HCT116 (cell line): ENCODE data around the gene EXD3. TPM values are rescaled to one million over a fixed set of nuclear protein-coding genes. Genes with fewer than 3 reads are reported as not detected.

Source experiments
- ATAC-seq: fragments of 200-7000 bp; cut with Tn5 transposase; 2 replicates; pipeline ENCODE4 v1.9.1; 2020; ENCODE audit warnings: mild to moderate bottlenecking, moderate library complexity
- BruUV-seq: library from RNA; stranded (reverse); fragments of 400-500 nt; replicated peaks from 2 replicates; lab custom pipeline; 2021; lab: Mats Ljungman, UMichigan
- CTCF ChIA-PET: fragments of 300-600 bp; sonication (Branson Sonifier 250); formaldehyde crosslinking; loops from one replicate; lab custom pipeline; 2021; ENCODE audit warnings: antibody characterized with exemption; lab: Charles Lee
- POLR2A ChIA-PET: fragments of 300-600, 350-600 bp; sonication (Branson Sonifier 250); formaldehyde crosslinking; loops from one replicate; lab custom pipeline; 2021; ENCODE audit warnings: antibody characterized with exemption; lab: Charles Lee
- RAD21 ChIA-PET, 2 experiments: fragments of 300-600 bp; sonication (Branson Sonifier 250); formaldehyde crosslinking; loops; one replicate each; lab custom pipeline; 2023; ENCODE audit warnings: low total read pairs in 2 of 2; ENCODE audit not compliant: uncharacterized antibody in 2 of 2, unreplicated experiment in 2 of 2, low non-redundant PET in 1 of 2; lab: Charles Lee
- DNase-seq: peaks from one replicate; pipeline ENCODE4 v3.0.0-alpha.2; 2010; ENCODE audit warnings: low read depth, low spot score
- H2AFZ ChIP-seq: fragments of 200-600 bp; shearing (Covaris generic), sonication (generic); 2 replicates; pipeline ENCODE4 v1.6.1; 2017; ENCODE audit warnings: low read depth, mixed run types, mixed read lengths, antibody characterized with exemption, low read length; ENCODE audit not compliant: poor library complexity, severe bottlenecking
- H3K27ac ChIP-seq: 2 replicates; pipeline ENCODE4 v1.5.1; 2012; ENCODE audit warnings: low read depth, low read length
- H3K27me3 ChIP-seq: fragments of 200-600 bp; sonication (generic); 2 replicates; pipeline ENCODE4 v1.6.1; 2016; ENCODE audit warnings: mixed run types, low read length, mixed read lengths; ENCODE audit not compliant: insufficient read depth
- H3K36me3 ChIP-seq, 2 experiments: fragments of 200-500 bp in 1 of 2; fragments of 200-600 bp in 1 of 2; sonication (Bioruptor generic) in 1 of 2; sonication (generic) in 1 of 2; 2 replicates each; pipeline versions ENCODE4 v1.5.1 to v1.6.1; 2014 to 2016; ENCODE audit warnings: low read length in 2 of 2, inconsistent platforms in 1 of 2, mixed read lengths in 1 of 2, mixed run types in 1 of 2; ENCODE audit not compliant: insufficient read depth in 2 of 2, control insufficient read depth in 1 of 2
- H3K4me1 ChIP-seq, 2 experiments: fragments of 200-600 bp in 1 of 2; sonication (generic) in 1 of 2; 2 replicates each; pipeline versions ENCODE4 v1.5.1 to v1.6.1; 2012 to 2017; ENCODE audit warnings: low read length in 2 of 2, inconsistent platforms in 1 of 2, mild to moderate bottlenecking in 1 of 2, mixed read lengths in 1 of 2, mixed run types in 1 of 2, moderate library complexity in 1 of 2; ENCODE audit not compliant: insufficient read depth in 2 of 2, control insufficient read depth in 1 of 2
- H3K4me2 ChIP-seq: fragments of 200-600 bp; sonication (generic); 2 replicates; pipeline ENCODE4 v1.6.1; 2017; ENCODE audit warnings: mixed run types, low read length, mixed read lengths
- H3K4me3 ChIP-seq, 2 experiments: fragments of 200-600 bp in 1 of 2; sonication (generic) in 1 of 2; replicated peaks in 1 of 2; 2 replicates each; pipeline ENCODE4 v1.5.1; 2011 to 2016; ENCODE audit warnings: low read length in 2 of 2, control low read depth in 1 of 2, low read depth in 1 of 2, mild to moderate bottlenecking in 1 of 2, mixed read lengths in 1 of 2, mixed run types in 1 of 2
- H3K79me2 ChIP-seq: fragments of 200-600 bp; sonication (generic); 2 replicates; pipeline ENCODE4 v1.6.1; 2017; ENCODE audit warnings: mild to moderate bottlenecking, mixed run types, low read length, moderate library complexity, mixed read lengths; ENCODE audit not compliant: insufficient read depth
- H3K9ac ChIP-seq: fragments of 200-600 bp; sonication (generic); 2 replicates; pipeline ENCODE4 v1.6.1; 2016; ENCODE audit warnings: low read length, mixed read lengths
- H3K9me2 ChIP-seq: fragments of 200-600 bp; sonication (generic), shearing (Covaris generic); 2 replicates; pipeline ENCODE4 v1.6.1; 2017; ENCODE audit warnings: mixed run types, mild to moderate bottlenecking, moderate library complexity; ENCODE audit not compliant: insufficient read depth
- H3K9me3 ChIP-seq, 2 experiments: fragments of 200-500 bp in 1 of 2; fragments of 200-600 bp in 1 of 2; sonication (Bioruptor generic) in 1 of 2; sonication (generic) in 1 of 2; 2 replicates each; pipeline ENCODE4 v1.6.1; 2014 to 2017; ENCODE audit warnings: low read length in 2 of 2, mixed read lengths in 2 of 2, inconsistent platforms in 1 of 2, low read depth in 1 of 2, mild to moderate bottlenecking in 1 of 2, mixed run types in 1 of 2, moderate library complexity in 1 of 2; ENCODE audit not compliant: control insufficient read depth in 1 of 2, insufficient read depth in 1 of 2
- H4K20me1 ChIP-seq: fragments of 200-600 bp; sonication (generic), shearing (Covaris generic); 2 replicates; pipeline ENCODE4 v1.6.1; 2017; ENCODE audit warnings: mixed run types, mild to moderate bottlenecking, moderate library complexity; ENCODE audit not compliant: insufficient read depth
- CBX3 ChIP-seq: IDR thresholded peaks from 2 replicates; pipeline ENCODE4 v1.6.1; 2012; ENCODE audit warnings: low read depth
- CTCF ChIP-seq, 3 experiments: fragments of 200-600 bp in 1 of 3; sonication (generic) in 1 of 3; IDR thresholded peaks in 2 of 3; conservative IDR thresholded peaks in 1 of 3; 2 replicates each; pipeline ENCODE4 v1.5.1; 2012 to 2017; ENCODE audit warnings: low read depth in 2 of 3, low read length in 2 of 3, antibody characterized with exemption in 1 of 3, borderline replicate concordance in 1 of 3, control low read depth in 1 of 3, mild to moderate bottlenecking in 1 of 3, mixed read lengths in 1 of 3, mixed run types in 1 of 3, moderate library complexity in 1 of 3; ENCODE audit not compliant: insufficient read depth in 1 of 3
- EZH2phosphoT487 ChIP-seq: fragments of 200-600 bp; IDR thresholded peaks from 2 replicates; pipeline ENCODE4 v1.6.1; 2018; ENCODE audit warnings: antibody characterized with exemption, borderline replicate concordance
- FOSL1 ChIP-seq: IDR thresholded peaks from 2 replicates; pipeline ENCODE4 v1.6.1; 2012; ENCODE audit warnings: low read depth
- POLR2AphosphoS5 ChIP-seq: IDR thresholded peaks from 2 replicates; pipeline ENCODE4 v1.6.1; 2011; ENCODE audit warnings: mild to moderate bottlenecking, low read depth, low read length, moderate library complexity
- RAD21 ChIP-seq: IDR thresholded peaks from 2 replicates; pipeline ENCODE4 v1.6.1; 2012; ENCODE audit warnings: low read depth, mild to moderate bottlenecking
- REST ChIP-seq: IDR thresholded peaks from 2 replicates; pipeline ENCODE4 v1.6.1; 2012; ENCODE audit warnings: low read depth
- SIN3A ChIP-seq: IDR thresholded peaks from 2 replicates; pipeline ENCODE4 v1.6.1; 2012; ENCODE audit warnings: low read depth
- SP1 ChIP-seq: IDR thresholded peaks from 2 replicates; pipeline ENCODE4 v1.6.1; 2012; ENCODE audit warnings: low read depth
- SRF ChIP-seq: IDR thresholded peaks from 2 replicates; pipeline ENCODE4 v1.6.1; 2012; ENCODE audit warnings: low read depth
- TCF7L2 ChIP-seq: IDR thresholded peaks from 2 replicates; pipeline ENCODE4 v1.7.0; 2011; ENCODE audit warnings: borderline replicate concordance, inconsistent platforms; ENCODE audit not compliant: insufficient read depth, insufficient read length; ENCODE audit errors: extremely low read depth
- YY1 ChIP-seq: IDR thresholded peaks from 2 replicates; pipeline ENCODE4 v1.6.1; 2011; ENCODE audit warnings: low read length, low read depth, moderate library complexity, mild to moderate bottlenecking; ENCODE audit not compliant: insufficient replicate concordance; ENCODE audit errors: extremely low read depth
- ZBTB33 ChIP-seq: IDR thresholded peaks from 2 replicates; pipeline ENCODE4 v1.6.1; 2011; ENCODE audit warnings: mild to moderate bottlenecking, low read length, moderate library complexity; ENCODE audit not compliant: insufficient replicate concordance; ENCODE audit errors: extremely low read depth
- ZFX ChIP-seq: fragments of 450-650 bp; IDR thresholded peaks from 2 replicates; pipeline ENCODE4 v1.6.1; 2017
- ZNF274 ChIP-seq: fragments of 200-500 bp; sonication (Bioruptor generic); IDR thresholded peaks from 2 replicates; pipeline ENCODE4 v1.6.1; 2014; ENCODE audit warnings: mild to moderate bottlenecking, low read depth, low read length, inconsistent platforms
- intact Hi-C: fragments of 100-400 bp; cut with micrococcal nuclease; formaldehyde crosslinking; loops from 2 replicates; pipeline ENCODE4 v1.10.0; 2022
- total RNA-seq: library from RNA; stranded (reverse); gene quantifications from one replicate; pipeline ENCODE4 v1.2.1, GENCODE V29; 2021; ENCODE audit not compliant: unreplicated experiment
- TF ChIP-seq, protein P1 (sequence below): IDR thresholded peaks from 2 replicates; pipeline ENCODE4 v1.6.1; 2012

Gene EXD3
- total RNA-seq, 1 experiment from 2014 or later = 25.4 TPM

DNA sequence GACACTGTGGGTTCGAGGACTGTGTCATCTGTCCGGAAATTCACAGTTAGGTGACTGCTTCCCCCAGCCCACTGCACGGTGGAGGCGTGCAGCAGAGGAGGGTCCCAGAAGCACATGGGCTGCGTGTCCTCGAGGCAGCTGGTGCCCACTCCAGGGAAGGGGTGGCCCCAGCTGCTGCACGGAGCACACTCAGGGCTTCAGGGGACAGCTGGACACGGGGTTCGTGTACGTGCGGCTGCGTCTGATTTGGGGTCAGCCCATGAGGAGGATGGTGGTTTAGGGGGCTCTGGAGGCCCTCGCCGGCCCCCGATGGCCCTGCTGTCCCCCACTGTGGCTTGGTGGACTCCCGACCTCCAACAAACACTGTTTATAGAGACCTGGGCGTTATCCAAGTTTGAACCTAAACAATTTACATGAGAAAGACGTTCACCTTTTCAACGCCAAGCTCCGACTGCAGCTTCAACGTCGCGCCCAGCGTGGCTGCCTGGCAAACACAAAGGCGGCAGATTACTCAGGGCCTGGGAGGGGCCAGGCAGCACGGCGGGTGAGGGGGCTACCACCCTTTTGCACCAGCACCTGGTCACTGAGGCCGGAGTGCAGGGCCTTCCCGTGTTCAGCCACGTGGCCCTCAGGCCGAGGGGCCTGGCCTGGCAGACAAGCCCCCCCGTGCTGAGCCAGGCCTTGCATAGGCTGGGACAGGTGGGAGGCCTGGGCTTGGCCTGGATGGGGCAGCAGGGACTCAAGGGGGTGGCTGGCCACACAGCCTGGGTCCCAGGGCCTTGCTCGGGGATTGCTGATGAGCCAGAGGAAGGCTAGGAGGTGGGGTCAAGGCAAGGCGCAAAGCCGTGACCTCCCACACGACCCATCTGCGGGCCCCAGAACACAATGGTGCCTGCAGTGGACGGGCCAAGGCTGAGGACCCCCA lies 55.2 kb downstream of the EXD3 start (continued):
- no peak for TF ChIP-seq RAD21
- TF ChIP-seq, all 23 proteins: peak for 0

- no peaks in the 10 kb centered on the region for H3K27me3 ChIP-seq
- intact Hi-C loops = no loop called here
- H3K9me3 ChIP-seq = no peaks in the 10 kb centered on the region
- no peak overlapping the region for H3K27ac ChIP-seq
- ChIA-PET POLR2A (no interaction called here), CTCF (no interaction called here), RAD21 (no interaction called here)
- H3K36me3 ChIP-seq = no peaks in the 10 kb centered on the region
- no peak for DNase-seq
- no peaks in the 10 kb centered on the region for H3K4me1 ChIP-seq
- BruUV-seq = no TSS peak
- H3K79me2 ChIP-seq = no peaks in the 10 kb centered on the region
- no peaks in the 10 kb centered on the region for H4K20me1 ChIP-seq
- H3K9ac ChIP-seq = no peak overlapping the region
- ATAC-seq = no peak
- H2AFZ ChIP-seq = no peak overlapping the region
- H3K9me2 ChIP-seq = no peaks in the 10 kb centered on the region
- H3K4me3 ChIP-seq = no peak overlapping the region
- no peak overlapping the region for H3K4me2 ChIP-seq
- no peak for TF ChIP-seq TCF7L2
- no peak for TF ChIP-seq ZBTB33
- no peak for TF ChIP-seq CTCF (IDR thresholded peaks at IDR 0.05 in 2 of 3, conservative IDR thresholded peaks at IDR 0.05 in 1 of 3; ENCODE audit: borderline replicate concordance in 1 of 3, insufficient read depth in 1 of 3, low read depth in 2 of 3, low read length in 2 of 3)
- TF ChIP-seq SP1 = no peak
- no peak for TF ChIP-seq SIN3A
- TF ChIP-seq POLR2AphosphoS5 = no peak
- TF ChIP-seq REST = no peak
- no peak for TF ChIP-seq ZFX
- TF ChIP-seq CBX3 = no peak
- no peak for TF ChIP-seq YY1
- no peak for TF ChIP-seq RAD21
- no peak for TF ChIP-seq ZNF274
- TF ChIP-seq EZH2phosphoT487 = no peak
- TF ChIP-seq SRF = no peak
- no peak for TF ChIP-seq FOSL1
- TF ChIP-seq, protein P1, sequence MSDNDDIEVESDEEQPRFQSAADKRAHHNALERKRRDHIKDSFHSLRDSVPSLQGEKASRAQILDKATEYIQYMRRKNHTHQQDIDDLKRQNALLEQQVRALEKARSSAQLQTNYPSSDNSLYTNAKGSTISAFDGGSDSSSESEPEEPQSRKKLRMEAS = no peak
Observed at GRCh38 chr9:137366891-137367381, 56.0 kb downstream of the EXD3 start.
